ENCODE measurements around the gene AMMECR1. TPM values are rescaled to one million over a fixed set of nuclear protein-coding genes. Genes with fewer than 3 reads are reported as not detected.

The AMMECR1 gene
- total and polyA plus RNA-seq, 2 of the 13 experiments (the other 11 are each of a cell fraction or from before 2014, with no cell fraction given), result 3.1 to 7.5 TPM

DNA sequence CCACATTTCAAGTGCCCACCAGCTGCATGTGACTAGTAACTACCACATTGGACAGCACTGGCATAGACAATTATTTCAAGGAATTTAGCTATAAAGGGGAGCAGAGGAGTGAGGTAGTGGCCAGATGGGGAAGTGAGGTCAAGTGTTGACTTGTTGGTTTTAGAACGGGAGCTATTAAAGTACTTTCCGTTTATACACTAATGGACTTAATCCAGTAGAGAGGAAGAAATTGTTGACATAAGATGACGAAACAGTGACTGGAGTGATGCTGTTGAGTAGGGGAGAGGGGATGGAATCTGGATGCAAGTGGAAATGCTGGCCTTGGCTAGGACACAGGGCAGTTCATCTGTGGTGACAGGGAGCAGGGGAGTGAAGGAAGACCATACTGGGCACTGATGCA, 154.4 kb downstream of the AMMECR1 start:
- WGBS (ENCODE audit: low lambda C conversion rate), result 33% methylated on average over 3 of the region's 3 CpGs
- no peaks in the 10 kb centered on the region for H3K36me3 ChIP-seq (replicated peaks in 1 of 2; ENCODE audit: control insufficient read depth in 1 of 2, insufficient read depth in 2 of 2, low read length in 2 of 2)
- H3K27ac ChIP-seq (ENCODE audit: extremely low read length, insufficient read depth, low read length), result no peak overlapping the region
- no peak overlapping the region for H3K4me3 ChIP-seq (replicated peaks in 1 of 3; ENCODE audit: insufficient read depth in 1 of 3, low read depth in 2 of 3, low read length in 3 of 3)
- H3K27me3 ChIP-seq (ENCODE audit: control insufficient read depth in 1 of 2, insufficient read depth in 2 of 2, low read length in 2 of 2), result no peaks in the 10 kb centered on the region
- no peak overlapping the region for H3K9ac ChIP-seq (ENCODE audit: insufficient read depth, low read depth, low read length)
- H3K4me2 ChIP-seq (ENCODE audit: low read depth, low read length), result no peak overlapping the region
- in situ Hi-C loops (cut with HindIII; ENCODE audit: extremely low pct_ligation_motif_present, low pct_unique_long_range_greater_than_20kb) (loop anchor here (25.0 kb wide), 1 partner anchor 674 kb away; no protein-coding TSS in a partner anchor), intact Hi-C loops (cut with micrococcal nuclease; ENCODE audit: unreplicated experiment) (no loop called here)
- ATAC-seq (no peak), DNase-seq (ENCODE audit: low spot score) (no peak), FAIRE-seq (peak; percentile 18)
- CTCF ChIA-PET (ENCODE audit: low intra/inter-chr PET ratio, low total read pairs), result no interaction called here
- no peaks in the 10 kb centered on the region for H4K20me1 ChIP-seq (ENCODE audit: insufficient read depth, low read length)
- no peaks in the 10 kb centered on the region for H3K79me2 ChIP-seq (ENCODE audit: insufficient read depth, low read length)
- TF ChIP-seq ZIK1 (CRISPR knock-in tag; IDR thresholded peaks at IDR 0.05; ENCODE audit: borderline replicate concordance, low read depth), result no peak
- no peak for TF ChIP-seq TCF7 (IDR thresholded peaks at IDR 0.05; ENCODE audit: low read depth)
- TF ChIP-seq ZBTB26 (CRISPR knock-in tag; IDR thresholded peaks at IDR 0.05; ENCODE audit: borderline replicate concordance), result no peak
- no peak for TF ChIP-seq CREB1 (IDR thresholded peaks at IDR 0.05)
- no peak for TF ChIP-seq CREB1 (CRISPR knock-in tag; IDR thresholded peaks at IDR 0.05)
- no peak for TF ChIP-seq ISL2 (CRISPR knock-in tag; IDR thresholded peaks at IDR 0.05)
- no peak for TF ChIP-seq SMAD1 (CRISPR knock-in tag; IDR thresholded peaks at IDR 0.05; ENCODE audit: borderline replicate concordance, low read depth)
- no peak for TF ChIP-seq TCF12 (IDR thresholded peaks at IDR 0.05)
- TF ChIP-seq TCF12 (CRISPR knock-in tag; IDR thresholded peaks at IDR 0.05), result no peak
- no peak for TF ChIP-seq MYNN (CRISPR knock-in tag; IDR thresholded peaks at IDR 0.05; ENCODE audit: low read depth)
- TF ChIP-seq NFYB (CRISPR knock-in tag; IDR thresholded peaks at IDR 0.05), result no peak
- no peak for TF ChIP-seq MYC (CRISPR knock-in tag; IDR thresholded peaks at IDR 0.05; ENCODE audit: borderline replicate concordance)
- H2AFZ ChIP-seq (ENCODE audit: low read length), result no peak overlapping the region
- POLR2A ChIA-PET, result no interaction called here
- no TSS peak for BruUV-seq (replicated peaks)
- no peaks in the 10 kb centered on the region for H3K9me3 ChIP-seq (ENCODE audit: low read length)
- H3K4me1 ChIP-seq (ENCODE audit: insufficient read depth, low read length), result no peaks in the 10 kb centered on the region

Measured in HepG2 (cell line).